Medulla oblongata (tissue), 1 donor: ENCODE results near the gene SLC19A1.
"Not testable (repeated sequence)": the region's sequence is repeated elsewhere in the genome, so short reads cannot be mapped to it uniquely, and the experiment has no call there.

Experiments
- DNase-seq: peaks from one replicate; pipeline ENCODE4 v3.0.0-alpha.2; 2015; ENCODE audit errors: extremely low spot score

The SLC19A1 gene

GRCh38 chr21:45576838-45577737 lies 34.8 kb upstream of the SLC19A1 start:
- no peak for DNase-seq

- DNase-seq: no peak
Observed at GRCh38 chr21:45575993-45576837, 34.0 kb upstream of the SLC19A1 start.

DNA sequence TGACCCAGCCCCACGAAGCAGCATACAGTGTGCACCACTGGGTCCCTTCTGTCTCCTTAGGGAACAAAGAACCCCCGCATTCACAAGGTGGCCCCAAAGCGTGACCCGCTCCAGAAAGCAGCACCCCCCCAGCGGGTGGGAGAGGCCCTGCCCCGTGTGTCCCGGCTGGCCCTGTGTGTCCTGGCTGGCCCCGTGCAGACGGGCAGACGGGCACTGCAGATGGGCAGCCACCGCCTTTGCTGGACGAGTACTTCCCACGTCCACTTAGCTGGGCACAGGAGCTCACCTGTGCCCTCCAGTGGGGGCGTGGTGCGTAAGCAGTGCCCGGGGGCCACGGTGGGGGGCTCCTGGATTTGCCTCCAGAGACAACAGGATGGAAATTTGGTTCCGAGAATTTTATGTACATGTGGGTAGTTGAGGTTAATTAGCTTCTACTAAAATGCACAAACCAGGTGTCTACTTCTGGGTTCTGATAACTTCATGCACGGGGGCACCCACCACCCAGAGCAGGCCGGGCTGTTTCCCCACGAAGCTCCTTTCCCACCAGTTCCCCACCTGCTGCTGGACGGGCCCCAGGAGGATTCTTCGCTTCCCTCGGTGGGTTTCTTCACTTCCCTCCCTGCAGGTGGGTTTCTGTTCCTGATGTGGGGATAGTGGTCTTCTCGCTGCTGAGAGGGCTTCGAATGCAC lies 33.2 kb upstream of the SLC19A1 start:
- no peak for DNase-seq

GRCh38 chr21:45574691-45575090 lies 32.5 kb upstream of the SLC19A1 start:
- DNase-seq: no peak

DNA sequence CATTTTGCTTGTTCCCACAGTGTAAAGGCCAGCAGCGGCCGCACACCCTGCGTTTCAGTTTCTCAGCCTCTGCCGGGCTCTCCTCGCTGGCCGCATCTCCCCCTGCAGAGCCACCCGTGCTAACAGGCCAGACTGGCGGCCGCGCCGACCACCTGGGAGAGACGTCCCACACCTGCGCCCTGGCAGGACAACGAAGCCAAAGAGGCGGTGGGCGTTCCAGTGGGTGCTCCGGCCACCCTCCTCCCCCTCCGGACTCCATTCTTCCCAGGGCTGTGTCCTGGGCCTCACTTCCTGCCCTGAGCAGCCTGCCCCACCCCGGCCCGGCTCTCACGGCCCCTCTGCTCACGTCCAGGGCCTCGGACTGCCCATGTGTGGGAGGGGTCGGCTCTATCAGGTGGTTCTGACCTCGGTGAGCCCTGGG lies 31.9 kb upstream of the SLC19A1 start:
- DNase-seq: no peak

GRCh38 chr21:45573452-45574035 lies 31.3 kb upstream of the SLC19A1 start:
- no peak for DNase-seq

DNA sequence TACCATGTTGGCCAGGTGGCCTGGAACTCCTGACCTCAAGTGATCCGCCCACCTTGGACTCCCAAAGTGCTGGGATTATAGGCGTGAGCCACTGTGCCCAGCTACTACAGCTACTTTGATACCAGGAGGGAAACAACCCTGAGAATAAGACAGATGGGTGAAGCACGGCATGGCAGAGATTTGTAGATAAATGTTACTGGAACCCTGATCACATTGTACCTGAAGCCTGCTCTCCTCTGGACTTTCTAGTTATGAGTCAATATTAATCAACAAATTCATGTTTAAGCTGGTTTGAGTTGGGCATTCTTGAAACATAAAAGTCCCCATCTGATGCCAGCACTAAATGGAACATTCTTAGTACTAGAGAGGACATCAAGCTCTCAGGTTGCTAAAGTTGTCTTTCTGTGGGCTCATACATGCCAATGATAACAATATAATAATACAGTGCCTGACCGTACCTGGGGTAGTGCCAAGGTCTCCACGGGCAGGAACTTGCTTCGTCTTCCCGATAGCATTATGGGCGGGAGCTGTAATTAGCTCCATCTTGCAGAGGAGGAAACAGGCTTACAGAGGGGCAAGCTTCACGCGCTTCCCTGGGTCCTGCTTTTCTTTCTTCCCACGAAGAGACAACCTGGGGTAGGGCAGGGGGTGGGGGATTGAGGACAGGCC lies 30.7 kb upstream of the SLC19A1 start:
- DNase-seq: no peak

DNA sequence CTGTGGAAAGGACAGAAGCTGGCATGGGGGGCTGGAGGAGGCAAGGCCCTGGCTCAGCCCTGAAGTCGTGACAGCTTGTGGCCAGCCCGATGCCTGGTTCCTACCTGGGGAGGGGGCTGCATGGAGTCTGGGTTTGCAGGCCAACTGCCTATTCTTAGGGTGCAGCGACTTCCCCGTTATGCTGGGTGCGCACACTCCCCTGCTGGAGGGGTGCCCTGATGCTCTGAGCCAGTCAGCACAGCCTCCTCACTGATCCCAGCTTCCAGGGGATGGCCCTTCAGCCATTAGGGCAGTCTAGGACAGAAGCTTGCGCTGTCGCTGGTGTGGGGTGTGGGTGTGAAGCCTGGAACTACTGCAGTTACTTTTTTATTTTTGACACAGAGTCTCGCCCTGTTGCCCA lies 30.0 kb upstream of the SLC19A1 start:
- no peak for DNase-seq

GRCh38 chr21:45571641-45572040 lies 29.4 kb upstream of the SLC19A1 start:
- DNase-seq: no peak

GRCh38 chr21:45570826-45571601 lies 28.8 kb upstream of the SLC19A1 start:
- DNase-seq: no peak

- DNase-seq: no peak
Observed at GRCh38 chr21:45570071-45570470, 27.8 kb upstream of the SLC19A1 start.

GRCh38 chr21:45568383-45568782 lies 26.1 kb upstream of the SLC19A1 start:
- no peak for DNase-seq

DNA sequence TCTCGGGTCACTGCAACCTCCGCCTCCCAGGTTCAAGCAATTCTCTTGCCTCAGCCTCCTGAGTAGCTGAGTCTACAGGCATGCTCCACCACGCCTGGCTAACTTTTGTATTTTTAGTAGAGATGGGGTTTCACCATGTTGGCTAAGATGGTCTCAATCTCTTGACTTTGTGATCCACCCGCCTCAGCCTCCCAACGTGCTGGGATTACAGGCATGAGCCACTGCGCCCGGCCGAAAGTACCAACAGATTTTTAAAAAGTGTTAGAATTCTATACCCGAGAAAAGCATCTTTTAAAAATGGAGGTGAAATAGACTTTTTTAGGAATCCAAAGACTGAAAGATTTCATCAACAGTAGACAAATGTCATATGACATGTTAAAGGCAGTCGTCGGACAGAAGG lies 21.9 kb upstream of the SLC19A1 start:
- DNase-seq: not testable (repeated sequence)

DNA sequence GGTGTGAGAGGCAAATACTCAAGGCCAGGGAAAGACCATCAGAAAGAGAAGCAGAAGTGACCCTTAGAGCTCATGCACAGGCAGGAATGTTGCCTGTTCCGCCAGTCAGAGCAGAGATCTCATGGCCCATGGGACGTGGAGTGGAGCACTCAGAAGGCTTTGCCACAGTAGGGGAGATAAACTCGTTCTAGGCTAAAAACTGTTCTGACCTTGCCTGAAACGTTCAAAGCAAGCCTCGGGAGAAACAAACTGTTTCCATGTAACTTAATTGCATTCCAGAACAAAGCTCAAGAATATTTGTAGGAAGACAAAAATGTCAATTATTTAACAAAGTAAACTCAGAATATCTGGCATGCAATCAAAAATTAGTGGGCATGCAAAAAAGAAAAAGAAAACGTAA lies 20.7 kb upstream of the SLC19A1 start:
- no peak for DNase-seq

- DNase-seq: no peak
Observed at GRCh38 chr21:45562402-45562801, 20.2 kb upstream of the SLC19A1 start.

DNA sequence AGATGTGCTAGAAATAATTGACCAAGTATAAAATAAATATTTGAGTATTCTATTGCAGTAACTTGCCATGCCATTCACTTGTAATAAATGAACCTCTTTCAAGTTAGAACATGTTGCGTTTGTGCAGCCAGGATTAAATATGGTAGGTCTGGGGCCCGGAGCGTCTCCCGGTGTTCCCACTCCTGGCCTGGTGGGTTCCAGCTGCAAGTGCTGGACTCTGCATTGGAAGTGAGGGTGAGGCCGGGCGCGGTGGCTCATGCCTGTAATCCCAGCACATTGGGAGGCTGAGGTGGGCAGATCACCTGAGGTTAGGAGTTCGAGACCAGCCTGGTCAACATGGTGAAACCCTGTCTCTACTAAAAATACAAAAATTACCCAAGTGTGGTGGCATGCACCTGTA lies 19.0 kb upstream of the SLC19A1 start:
- DNase-seq: not testable (repeated sequence)

DNA sequence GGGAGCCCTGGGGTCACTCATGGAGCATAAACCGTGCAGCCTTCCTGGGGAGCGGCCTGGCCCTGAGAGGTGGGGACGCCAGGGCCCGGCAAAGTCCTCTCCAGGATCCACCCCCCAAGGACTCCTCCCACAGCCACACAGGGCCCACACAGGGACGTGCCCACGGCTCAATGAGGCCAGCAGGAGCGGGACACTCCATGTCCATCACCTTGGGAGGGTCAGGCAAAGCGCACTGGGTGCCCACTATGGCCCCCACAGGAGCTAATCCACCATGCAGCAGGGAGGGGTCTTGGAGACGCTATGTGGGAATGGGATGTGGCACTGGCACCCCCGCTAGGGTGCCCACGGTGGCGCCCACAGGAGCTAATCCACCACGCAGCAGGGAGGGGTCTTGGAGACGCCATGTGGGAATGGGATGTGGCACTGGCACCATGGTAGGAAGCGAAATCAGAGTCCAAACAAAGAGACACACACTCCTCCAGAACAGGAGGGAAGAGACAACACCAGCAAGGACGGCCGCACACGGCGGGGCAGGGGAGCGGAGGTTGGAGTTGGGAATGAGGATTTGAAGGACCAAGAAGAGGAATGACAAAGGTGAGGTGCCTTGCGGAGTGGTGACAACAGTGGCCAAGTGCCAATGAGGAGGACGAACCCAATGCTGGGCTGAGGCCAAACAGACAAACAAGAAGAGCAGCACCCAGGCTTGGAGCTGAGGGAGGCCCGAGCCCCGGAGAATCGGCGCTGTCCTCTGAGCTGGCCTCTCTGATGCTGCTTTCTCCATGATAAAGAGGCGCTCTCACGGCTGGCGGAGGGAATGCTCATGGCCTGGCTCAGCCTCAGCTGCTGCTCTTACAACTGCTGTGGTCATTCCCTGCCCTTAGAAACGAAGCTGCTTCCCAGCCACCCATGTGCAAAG lies 18.1 kb upstream of the SLC19A1 start:
- DNase-seq: no peak

DNA sequence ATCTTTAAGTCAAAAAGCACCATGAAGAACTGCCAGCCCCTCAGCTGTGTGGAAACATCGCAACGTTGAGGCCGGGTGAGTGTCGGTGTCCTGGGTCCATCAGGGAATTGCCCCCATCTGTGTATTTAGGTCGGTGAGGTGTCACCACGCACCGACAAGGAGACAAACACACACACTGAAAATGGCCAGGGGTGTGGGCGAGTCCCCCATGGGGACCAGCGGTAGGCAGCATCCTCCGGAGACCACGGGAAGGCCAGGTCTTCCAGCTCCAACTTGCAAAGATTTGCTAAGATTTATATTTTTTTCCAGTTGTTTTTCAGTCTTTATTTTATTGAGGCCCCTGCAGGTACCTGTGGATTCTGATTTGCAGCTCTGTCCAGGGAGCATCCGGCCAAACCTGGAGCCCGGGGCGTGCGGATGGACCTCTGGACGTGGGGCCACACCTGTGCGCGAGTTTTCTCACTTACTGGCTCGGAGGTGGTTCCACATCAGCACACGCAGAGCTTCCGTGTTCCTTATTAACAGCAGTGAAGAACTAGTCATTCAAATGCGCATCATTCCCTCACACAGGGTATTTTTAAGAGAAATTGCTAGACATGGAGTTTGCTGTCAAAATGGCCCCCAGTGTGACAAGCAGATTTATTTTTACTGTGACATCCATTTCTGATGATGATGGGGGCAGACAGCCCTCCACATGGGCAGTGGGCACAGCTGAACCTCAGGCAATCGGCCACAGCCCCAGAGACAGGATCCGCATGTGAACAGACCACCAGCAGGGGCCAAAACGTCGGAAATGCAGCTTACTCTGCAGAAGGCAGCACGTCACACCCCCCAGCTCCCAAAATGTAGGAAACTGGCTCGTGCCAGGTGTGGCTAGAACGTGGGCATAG lies 17.2 kb upstream of the SLC19A1 start:
- DNase-seq: no peak
